NCI-H2029 (cell line): ENCODE results near the gene HTN1.
"Not testable (repeated sequence)": the region's sequence is repeated elsewhere in the genome, so short reads cannot be mapped to it uniquely, and the experiment has no call there.

Source experiments
- DNase-seq: peaks from one replicate; lab custom pipeline; 2025; lab: John Stamatoyannopoulos, UW

HTN1 gene

DNA sequence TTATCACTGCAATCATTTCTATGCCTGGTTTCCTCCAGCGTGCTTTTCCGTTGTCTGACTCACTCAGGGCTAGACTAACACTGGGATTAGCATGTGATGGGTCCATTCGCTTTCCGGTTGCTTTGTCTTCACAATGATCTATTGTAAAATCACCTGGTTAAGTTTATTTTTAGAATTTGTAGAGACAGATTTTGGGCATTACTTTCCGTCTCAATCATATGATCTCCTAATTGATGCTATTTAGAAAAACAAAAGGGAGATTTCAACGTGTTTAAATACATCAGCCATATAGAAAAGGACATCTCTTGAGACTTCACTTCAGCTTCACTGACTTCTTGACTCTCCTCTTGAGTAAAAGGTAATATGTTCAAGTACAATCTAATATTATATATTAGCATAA lies at the start of gene HTN1:
Gene HTN1, plus strand, starts transcription at position 301 of the 400 bp plus-strand sequence. CDS start 2,639 bp downstream, outside the sequence.
- not testable (repeated sequence) for DNase-seq

DNA sequence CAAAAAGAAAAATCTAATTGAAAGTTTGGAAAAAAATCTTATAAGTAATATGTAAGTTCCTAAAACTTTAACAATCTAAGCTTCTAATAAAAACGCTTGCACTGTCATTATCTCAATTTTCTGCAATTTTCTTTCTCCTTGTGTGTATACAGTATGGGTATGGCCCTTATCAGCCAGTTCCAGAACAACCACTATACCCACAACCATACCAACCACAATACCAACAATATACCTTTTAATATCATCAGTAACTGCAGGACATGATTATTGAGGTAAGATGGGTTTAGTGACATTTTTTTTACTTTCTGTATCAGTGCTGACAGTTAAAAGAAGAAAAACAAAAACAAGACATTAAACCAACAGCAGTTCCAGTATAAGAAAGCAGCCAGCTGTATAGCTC lies 49.5 kb upstream of the HTN1 start:
- DNase-seq, result no peak

DNA sequence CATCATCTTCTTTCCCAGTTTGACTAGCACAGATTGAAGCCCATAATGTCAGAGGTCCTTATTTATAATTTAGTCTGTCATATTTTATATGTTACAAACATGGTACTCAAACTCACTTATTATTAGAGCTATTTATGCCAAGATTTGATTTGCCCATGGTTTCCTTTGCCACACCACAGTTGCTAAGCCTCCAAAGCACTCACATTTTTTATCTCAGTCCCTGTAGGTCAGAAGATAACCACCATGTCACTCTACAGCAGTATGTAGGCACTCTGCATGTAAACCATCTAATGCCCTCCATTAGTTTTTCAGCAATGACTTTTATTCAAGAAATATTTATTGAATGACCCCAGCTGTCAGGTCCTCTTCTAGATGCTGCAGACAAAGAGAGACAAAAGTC lies 47.7 kb upstream of the HTN1 start:
- DNase-seq, result no peak

DNA sequence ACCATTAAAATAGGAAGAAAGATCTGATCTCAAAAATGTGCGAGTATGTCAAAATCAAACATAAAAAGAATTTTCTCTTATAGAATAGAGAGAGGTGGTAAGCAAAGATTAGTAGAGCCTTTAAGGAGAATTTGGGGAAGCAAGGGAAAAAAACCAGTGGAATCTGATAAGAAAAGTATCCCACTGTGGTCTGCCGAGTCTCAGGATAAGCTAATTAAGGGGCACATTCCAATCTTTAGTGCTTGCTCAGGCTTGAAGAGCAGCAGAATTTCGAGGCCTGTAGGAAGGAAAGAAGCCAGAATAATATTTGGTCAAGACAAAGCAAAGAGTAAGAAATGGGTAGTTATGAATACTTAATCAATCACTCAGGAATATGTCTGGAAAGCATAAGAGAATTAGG lies 41.5 kb upstream of the HTN1 start:
- no peak for DNase-seq

DNA sequence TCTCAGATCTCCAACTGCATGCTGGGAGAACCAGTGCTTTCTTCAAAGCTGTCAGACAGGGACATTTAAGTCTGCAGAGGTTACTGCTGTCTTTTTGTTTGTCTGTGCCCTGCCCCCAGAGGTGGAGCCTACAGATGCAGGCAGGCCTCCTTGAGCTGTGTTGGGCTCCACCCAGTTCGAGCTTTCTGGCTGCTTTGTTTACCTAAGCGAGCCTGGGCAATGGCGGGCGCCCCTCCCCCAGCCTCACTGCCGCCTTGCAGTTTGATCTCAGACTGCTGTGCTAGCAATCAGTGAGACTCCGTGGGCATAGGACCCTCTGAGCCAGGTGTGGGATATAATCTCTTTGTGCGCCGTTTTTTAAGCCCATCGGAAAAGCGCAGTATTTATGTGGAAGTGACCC lies 31.2 kb upstream of the HTN1 start:
- not testable (repeated sequence) for DNase-seq

DNA sequence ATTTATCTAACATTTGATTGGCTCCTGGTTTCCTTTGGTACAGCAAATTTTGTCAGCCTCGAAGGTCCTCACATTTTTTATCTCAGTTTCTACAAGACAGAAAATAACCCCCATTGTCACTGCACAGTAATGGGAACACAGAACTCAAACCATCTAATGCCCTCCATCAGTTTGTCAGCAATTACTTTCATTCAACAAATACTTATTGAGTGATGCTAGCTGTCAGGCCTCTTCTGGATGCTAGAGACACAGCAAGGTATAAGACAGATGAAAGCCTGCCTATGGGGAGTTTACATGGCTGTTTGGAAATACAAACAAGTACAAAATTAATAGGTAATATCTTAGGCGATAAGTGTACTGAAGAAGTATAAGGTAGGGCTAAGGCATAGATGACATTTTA lies 27.0 kb upstream of the HTN1 start:
- no peak for DNase-seq

DNA sequence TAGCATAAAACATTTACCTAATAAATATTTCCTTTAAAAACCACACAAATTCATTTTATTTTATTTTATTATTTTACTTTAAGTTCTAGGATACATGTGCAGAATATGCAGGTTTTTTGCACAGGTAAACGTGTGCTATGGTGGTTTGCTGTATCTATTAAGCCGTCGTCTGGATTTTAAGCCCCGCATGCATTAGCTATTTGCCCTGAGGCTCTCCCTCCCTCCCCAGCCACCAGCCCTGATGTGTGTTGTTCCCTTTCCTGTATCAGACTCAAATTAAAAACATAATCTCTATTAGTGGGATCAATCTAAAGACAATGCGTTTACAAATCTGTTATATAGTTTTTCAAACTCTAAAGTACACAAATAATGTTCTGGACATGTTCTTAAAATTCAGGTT lies 23.2 kb upstream of the HTN1 start:
- DNase-seq, result no peak

DNA sequence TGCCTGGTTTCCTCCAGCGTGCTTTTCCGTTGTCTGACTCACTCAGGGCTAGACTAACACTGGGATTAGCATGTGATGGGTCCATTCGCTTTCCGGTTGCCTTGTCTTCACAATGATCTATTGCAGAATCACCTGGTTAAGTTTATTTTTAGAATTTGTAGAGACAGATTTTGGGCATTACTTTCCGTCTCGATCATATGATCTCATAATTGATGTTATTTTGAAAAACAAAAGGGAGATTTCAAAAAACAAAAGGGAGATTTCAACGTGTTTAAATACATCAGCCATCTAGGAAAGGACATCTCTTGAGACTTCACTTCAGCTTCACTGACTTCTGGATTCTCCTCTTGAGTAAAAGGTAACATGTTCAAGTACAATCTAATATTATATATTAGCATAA lies 22.1 kb upstream of the HTN1 start, which contains the start of gene HTN3:
Gene HTN3, plus strand, starts transcription at position 301 of the 400 bp plus-strand sequence. CDS start 2,282 bp downstream, outside the sequence.
- not testable (repeated sequence) for DNase-seq

DNA sequence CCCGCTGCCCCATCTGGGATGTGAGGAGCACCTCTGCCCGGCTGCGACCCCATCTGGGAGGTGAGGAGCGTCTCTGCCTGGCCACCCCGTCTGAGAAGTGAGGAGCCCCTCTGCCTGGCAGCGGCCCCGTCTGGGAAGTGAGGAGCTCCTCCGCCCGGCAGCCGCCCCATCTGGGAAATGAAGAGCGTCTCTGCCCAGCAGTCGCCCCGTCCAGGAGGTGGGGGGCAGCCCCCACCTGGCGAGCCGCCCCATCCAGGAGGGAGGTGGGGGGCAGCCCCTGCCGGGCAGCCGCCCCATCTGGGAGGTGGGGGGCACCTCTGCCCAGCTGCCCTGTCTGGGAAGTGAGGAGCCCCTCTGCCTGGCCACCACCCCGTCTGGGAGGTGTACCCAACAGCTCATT lies 12.7 kb upstream of the HTN1 start:
- DNase-seq, result not testable (repeated sequence)

DNA sequence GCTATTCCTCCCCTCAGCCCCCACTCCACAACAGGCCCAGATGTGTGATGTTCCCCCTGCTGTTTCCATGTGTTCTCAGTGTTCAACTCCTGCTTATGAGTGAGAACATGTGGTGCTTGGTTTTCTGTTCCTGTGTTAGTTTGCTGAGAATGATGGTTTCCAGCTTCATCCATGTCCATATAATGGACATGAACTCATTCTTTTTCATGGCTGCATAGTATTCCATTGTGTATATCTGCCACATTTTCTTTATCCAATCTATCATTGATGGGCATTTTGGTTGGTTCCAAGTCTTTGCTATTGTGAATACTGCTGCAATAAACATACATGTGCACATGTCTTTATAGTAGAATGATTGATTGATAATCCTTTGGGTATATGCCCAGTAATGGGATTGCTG lies 10.3 kb upstream of the HTN1 start:
- not testable (repeated sequence) for DNase-seq

DNA sequence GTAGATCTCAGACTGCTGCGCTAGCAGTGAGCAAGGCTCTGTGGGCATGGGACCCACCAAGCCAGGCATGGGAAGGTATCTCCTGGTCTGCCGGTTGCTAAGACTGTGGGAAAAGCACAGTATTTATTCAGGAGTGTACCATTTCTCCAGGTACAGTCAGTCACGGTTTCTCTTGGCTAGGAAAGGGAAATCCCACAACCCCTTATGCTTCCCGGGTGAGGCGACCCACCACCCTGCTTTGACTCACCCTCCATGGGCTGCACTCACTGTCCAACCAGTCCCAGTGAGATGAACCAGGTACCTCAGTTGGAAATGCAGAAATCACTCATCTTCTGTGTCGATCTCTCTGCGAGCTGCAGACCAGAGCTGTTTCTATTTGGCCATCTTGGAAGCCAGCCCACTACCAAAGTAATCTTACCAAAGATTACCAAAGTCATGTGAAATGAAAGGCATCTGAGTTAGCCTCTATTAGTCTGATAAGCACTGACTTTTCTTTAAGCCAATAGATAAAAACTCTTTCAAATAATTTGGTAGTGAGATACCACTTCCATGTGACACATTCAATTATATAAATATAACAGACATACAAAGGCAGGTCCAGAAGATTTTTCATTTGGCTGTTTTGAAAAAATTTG lies 8.5 kb upstream of the HTN1 start:
- DNase-seq, result no peak

DNA sequence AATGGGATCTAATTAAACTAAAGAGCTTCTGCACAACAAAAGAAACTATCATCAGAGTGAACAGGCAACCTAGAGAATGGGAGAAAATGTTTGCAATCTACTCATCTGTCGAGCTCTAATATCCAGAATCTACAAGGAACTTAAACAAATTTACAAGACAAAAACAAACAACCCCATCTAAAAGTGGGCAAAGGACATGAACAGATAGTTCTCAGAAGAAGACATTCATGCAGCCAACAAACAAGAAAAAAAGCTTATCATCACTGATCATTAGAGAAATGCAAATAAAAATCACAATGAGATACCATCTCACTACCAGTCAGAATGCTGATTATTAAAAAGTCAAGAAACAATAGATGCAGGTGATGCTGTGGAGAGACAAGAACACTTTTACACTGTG lies 6.3 kb downstream of the HTN1 start:
- not testable (repeated sequence) for DNase-seq

DNA sequence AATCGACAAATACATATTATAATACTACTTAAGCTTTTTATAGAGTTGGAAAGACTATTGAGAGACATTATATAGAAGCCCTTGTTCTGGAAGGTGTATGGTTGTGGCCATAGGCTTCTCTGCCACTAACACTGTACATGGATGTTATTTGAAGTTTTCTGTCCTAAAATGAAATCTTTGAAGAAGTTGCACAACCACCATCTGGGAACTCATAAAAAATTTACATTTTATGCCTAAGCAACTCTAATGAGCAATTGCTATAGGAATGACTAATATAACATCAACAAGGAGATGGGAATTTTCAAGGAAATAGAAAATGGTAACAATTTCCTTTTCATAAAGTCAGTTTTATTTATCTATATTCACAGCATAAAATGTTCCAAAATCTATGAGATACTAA lies 7.4 kb downstream of the HTN1 start:
- no peak for DNase-seq

DNA sequence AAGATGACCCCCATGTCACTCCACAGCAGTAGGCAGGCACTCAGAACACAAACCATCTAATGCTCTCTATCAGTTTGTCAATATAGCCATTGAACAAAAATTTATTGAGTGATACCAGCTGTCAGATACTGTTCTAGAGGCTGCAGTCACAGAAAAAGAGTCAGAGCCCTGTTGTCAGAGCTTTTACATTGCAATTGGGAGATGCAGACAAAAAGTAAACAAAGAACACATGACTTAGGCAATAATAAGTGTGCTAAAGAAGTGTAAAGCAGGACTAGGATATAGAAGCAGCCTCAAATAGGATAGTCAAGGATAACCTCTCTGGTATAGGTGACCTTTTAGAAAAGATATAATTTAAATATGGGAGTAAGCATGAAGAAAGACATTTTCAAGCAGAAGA lies 8.9 kb downstream of the HTN1 start:
- DNase-seq, result no peak

DNA sequence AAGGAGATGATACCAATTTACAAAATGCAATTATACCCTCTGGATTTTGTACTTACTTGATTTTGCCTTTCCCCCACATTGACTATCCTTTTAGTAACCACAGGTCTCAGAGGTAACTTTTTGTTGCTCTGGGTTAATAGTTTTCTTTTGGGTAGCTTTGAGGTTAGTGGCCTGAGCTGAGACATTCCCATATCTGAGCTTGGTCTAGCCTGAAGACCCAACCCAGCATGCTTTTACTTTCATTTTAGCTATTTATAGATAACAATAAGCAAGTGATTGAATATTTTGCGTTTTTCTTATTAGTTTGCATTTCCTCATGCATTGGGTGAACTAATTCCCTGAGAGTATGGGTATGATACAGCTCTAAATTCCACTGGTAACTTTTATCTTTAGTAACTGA lies 11.8 kb downstream of the HTN1 start:
- no peak for DNase-seq

DNA sequence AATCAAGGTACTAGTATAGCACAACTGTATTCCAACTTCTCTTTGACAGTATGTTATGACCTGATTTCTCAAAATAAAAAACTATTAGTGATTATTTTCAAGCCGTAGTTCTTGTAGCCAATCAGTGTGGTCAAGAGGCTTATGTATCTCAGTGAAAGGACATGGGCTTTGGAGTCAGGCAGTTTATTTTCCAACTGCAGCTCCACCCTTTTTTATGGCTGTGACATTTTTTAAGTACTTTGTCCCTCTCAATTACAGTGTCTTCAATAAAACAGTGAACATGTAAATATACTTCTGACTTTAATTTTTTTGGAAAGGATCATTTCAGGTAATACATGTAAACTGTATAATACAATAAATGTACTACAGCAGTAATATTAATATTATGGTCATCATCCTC lies 30.0 kb downstream of the HTN1 start:
- no peak for DNase-seq

DNA sequence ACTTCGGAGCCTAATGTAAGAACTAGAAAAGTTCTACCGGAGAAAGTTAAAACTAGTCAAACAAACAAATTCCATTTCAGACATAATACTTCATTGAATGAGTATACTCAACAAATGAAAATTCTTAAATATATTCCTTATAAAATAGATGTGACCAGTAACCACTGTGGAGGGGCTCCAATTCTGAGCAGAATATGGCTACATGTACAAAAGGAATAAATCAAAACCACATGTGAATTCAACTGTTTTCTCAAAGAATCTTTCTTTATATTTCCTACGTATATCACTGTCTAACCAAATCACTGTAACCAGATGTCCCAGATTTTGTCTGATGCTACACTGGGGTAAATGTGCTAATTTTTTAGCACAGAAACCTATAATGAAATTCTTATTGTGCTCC lies 49.0 kb downstream of the HTN1 start:
- DNase-seq, result no peak
